COR-L47 (cell line): ENCODE results near the gene FLOT1.
A peak's percentile ranks its signal among the peaks of the same experiment; 100 is the strongest.

ENCODE experiments used
- DNase-seq: peaks from one replicate; lab custom pipeline; 2025; lab: John Stamatoyannopoulos, UW

FLOT1 gene

GRCh38 chr6:30700340-30700739 is 42.1 kb downstream of the FLOT1 start:
- no peak for DNase-seq

GRCh38 chr6:30696432-30696831 is 46.1 kb downstream of the FLOT1 start:
- DNase-seq, result no peak

DNA sequence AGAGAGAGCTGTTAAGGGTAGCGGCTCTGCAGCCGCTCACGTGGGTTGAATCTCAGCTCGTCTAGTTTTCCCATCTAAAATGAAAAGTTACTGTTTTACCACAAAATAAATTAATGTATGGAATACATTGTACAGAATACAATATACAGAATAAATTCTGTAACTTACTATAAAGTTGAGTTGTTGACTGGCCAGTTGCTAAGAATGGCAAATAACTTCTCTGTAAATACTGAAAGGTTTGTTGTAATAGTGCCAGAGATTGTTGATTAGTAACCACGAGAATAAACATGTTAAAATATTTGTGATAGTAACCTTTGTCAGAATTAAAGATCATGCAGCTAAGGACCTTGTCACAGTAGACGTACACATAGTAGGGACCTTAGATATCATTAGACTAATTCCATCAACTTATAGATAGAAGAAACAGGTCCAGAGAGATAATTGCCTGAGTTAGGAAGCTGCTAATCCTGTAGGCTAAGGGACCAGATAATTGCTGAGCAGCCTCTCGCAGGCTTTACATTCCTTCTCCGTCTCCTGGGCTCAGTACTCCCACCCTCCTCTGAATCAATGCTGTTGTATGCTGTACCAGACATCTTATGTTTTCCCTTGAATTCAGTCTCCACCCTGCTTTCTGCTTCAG is 51.2 kb downstream of the FLOT1 start:
- DNase-seq, result no peak

GRCh38 chr6:30690403-30691207 is 51.9 kb downstream of the FLOT1 start, which contains the start of gene NRM:
TSS of gene NRM (minus strand) at chr6:30690984. CDS start at chr6:30690974, 10 bp downstream.
- peak; percentile 82 for DNase-seq

DNA sequence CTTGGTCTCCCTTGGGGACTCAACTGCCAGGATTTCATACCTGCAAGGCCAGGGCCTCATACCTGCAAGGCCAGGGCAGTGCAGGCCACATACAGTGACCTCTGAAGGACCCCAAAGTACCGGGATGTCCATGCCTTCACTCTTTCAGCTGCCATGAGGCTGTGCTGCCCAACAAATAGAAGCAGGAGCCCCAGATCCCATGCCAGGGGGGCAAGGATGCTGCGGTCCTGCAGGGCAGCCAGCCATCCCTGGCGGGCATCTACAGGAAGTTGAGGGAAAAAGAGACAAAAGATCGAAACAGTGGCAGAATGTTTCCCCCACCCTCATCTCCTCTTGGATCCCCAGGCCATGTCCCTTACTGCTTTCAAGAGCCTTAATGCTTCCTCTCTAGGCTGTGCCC is 52.5 kb downstream of the FLOT1 start:
- DNase-seq, result no peak

DNA sequence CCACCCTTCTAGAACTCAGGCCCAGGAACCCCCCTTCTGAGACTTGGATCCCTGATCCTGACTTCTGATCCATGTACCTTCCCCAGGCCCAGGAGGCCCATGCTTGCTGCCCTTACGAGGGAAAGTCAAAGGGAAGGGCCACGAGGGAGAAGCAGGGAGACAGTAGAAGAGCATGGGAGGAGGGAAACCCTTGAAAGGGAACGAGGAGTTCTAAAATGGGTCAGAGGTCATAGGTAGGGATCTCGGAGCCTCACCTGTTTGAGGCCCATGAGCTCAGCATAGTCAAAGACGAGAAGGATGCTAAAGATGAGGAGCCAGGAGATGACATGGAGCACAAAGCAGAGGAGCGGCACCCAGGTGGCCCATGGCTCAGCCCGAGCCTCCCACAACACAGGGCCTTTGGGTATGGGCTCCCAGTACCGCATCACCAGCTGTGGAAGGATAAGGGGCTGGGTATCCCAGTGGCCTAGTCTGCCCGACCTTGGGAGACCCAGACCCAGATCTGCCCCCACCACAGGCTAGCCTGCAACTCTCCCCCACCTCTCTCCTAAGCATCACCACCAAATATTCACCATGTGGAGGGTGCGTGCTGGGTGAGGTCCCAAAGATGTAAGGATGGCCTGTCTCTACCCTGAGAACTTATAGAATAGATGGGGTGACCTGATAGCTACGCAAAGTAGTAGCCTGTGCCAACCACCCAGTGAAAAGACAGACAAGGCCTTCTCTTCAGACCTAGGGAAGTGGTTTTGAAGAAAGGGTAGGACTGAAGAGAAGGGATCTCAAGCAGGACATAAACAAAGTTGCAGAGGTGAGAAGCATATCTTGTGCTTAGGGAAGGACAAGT is 53.2 kb downstream of the FLOT1 start:
- no peak for DNase-seq

GRCh38 chr6:30688569-30688968 is 53.9 kb downstream of the FLOT1 start:
- DNase-seq, result no peak

DNA sequence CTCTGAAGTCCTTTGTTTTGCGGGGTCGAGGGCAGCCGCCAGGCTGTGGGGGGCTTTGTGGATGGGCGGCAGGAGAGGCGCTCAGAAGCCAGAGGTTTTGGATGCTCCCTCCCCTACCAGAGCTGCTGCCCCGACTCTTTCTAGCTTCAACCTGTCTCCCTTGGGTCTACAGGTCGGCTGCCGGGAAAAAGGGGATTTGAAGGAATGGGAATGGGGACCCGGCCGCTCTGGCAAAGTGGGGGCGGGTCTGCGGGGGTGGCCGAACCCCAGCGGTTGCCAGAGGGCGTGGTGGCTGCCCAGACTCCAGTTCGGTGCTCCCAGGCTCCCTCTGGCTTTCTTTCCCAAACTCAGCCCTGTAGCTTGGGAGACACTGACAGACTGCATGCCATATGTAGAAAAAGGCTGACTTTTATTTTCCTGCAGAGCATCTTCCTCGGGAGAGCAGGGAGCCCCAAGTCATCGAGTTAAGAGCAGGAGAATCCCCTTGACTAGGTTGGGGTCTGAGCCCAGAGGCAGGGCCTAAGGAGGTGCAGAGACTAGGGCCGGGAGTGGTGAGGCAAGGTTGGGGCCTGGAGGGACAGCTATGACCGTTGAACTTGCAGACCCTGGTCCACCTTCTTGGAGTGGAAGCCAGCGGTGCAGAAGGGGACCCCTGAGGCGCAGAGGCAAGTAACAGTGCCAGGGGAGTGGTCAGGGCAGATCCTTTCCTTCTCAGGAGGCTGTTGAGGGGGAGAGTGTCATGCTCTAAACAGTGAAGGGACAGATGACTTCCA is 54.6 kb downstream of the FLOT1 start:
- peak; percentile 14 for DNase-seq

DNA sequence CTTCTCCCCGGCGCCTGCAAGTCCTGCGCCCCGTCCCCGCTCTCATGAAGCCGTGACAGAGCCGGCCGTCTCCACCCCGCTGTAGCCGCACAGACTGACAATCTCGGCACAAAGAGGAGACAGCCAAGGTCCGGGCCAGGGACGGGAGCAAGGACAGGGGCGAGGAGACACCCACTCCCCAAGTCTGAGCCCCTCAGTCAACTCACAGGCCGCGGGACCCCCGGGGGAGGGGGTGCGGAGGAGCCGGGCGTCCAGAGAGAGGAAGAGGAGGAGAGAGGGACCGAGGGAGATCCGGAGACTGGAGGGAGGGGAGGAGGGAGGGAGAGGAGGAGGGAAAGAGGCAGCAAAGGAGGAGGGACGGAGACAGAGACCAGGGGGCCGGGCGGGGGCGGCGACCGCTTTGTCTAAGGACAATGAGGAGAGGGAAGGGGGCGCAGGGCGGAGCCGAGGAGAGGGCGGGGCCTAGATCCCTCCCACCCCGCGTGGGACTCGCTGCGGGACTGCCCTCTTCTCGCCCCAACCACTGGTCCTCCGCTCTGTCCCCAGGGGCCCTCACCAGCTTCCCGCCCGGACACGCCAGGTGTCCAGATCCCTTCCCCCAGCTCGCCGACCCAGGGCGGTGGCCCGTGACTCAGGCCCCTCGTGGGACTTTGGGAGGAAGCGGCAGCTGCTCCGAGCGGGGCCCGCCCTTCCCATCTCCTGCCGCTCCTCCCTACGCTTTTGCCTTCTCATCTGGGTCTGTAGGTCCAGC is 55.4 kb downstream of the FLOT1 start:
- DNase-seq, result peak; percentile 83

GRCh38 chr6:30686009-30686907 is 56.2 kb downstream of the FLOT1 start, which contains the start of gene PPP1R18:
TSS of gene PPP1R18 (minus strand) at chr6:30686645. CDS start at chr6:30686018, 627 bp downstream.
- DNase-seq, result peak; percentile 18

DNA sequence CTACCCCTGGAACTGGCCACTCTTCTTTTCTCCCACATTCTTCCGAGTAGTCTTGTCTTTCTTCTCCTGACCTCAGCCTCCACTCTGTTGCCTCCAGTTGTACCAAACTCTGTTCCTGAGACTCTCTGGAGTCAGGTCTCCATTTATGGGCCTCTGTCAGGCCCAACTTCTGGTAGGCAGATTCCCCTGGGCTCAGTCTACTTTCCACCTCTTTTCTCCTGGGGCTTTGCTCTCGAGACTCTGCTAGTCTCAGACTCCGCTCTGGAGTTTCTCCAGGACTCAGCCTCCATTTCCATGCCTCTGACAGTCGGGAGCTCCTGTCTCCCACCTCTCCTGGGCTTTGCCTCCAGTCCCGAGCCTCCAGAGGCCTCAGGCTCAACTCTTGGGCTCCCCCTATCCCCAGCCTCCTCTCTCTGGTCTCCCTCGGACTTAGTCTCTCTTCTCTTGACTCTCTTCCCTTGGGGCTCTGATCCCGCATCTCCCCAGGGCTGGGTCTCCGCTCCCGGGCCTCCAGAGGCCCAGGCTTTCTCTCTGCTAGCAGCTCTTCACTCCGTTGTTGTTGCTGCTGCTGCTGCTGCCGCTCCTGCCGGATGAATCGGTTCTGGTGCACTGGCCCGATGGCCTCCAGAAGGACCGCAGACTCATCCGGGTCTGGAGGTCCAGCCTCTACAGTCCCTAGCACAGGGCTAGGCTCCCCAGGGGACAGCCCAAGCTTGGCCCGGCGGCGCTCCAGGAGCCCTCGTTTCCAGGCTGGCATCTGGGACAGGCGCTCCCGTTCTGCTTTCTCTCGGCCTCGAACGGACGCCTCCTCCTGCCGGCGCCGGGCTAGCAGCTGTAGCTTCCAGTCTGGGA is 57.1 kb downstream of the FLOT1 start:
- no peak for DNase-seq

DNA sequence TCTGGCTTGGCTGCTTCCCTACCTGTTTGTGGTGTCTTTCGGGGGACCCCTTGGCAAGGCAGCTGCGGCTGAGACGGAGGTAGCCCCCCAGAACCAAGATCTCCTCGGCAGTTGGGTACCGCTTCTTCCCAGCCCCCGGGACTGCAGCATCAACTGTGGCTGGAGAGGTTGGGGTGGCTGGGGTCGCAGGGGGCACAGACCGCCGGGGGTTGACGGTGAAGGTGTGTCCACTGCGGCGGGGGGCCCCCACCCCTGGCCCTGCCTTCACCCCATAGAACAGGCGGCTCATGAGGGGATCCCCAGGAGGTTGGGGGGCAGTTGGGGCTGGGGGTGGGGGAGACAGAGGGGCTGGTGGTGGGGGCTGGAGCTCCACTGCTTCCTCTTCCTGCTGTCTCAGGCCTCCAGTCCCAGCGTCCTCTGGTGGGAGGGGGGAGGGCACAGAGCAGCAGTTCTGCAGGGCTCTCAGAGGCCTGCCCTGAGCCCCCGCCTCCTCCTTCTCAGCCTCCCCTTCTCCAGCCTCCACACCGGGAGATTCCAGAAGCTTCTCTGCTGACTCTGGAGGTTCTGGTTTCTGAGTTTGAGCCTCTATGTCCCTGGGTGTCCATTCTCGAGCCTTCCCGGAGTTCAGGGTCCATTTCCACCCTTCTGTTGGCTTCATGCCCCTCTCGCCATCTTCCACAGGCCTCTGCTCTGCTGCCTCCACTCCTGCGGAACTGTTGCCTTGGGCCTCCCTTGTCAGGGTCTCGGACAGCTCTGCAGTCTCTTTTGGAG is 57.9 kb downstream of the FLOT1 start:
- DNase-seq, result no peak

GRCh38 chr6:30683980-30684338 is 58.5 kb downstream of the FLOT1 start:
- DNase-seq, result no peak

DNA sequence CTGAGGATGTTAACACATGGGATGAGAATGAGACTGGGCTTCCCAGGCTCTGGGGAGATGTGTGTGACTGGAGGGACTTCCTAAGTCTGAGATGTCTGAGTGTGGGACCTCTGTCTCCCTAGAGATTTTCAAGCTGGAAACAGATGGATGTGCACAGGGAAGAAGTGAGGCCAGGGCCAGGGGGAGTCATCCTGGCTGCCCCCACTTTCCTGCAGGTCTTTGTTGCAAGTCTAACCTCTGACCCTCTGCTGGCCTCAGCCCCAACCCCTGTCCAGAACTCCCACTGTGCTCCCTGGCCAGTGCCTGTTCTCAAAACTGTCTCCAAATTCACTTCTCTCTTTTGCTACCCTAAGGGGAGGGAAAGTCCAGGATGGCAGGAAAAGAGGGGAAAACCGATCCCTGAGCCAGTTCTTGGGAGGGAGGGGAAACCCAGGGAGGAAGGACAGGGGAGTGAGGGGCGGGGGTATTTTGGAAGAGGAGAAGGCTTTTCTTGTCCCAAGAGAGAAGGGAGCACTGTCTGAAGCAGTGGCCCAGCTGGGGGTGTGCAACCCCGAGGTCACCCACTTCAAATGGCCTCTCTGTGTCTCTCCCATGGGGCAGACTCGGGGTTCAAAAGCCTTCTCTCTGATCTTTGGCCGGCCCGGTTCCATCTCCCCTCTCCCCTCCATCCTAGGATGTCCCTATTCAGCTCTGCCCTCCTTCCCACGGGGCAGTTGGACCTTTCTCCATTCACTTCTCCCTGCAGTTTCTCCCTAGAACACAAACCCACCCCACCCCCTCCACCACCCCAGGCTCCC is 59.1 kb downstream of the FLOT1 start:
- DNase-seq, result no peak

GRCh38 chr6:30682143-30683117 is 60.1 kb downstream of the FLOT1 start:
- DNase-seq, result no peak

DNA sequence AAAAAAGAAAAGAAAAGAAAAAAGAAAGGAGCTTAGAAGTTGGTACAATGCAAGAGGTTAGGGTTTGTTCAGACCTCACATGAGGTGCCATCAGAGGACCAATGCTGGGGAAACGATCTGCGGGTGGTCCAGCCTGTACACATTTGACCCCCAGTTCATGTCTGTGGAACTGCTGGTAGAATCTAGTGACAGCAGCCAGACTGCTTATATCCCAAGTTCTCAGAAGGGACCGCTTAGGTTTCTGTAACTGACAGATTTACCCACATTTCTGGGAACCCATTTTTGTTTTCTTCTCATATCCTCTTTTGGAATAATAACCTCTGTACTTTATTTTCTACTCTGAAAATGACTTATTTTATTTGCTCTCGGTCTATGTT is 60.7 kb downstream of the FLOT1 start:
- DNase-seq, result no peak
